ENCODE data around the gene CELA3A. TPM values are rescaled to one million over a fixed set of nuclear protein-coding genes. Genes with fewer than 3 reads are reported as not detected.

The CELA3A gene
- total and polyA plus RNA-seq, 10 of the 15 experiments (the other 5 are each of a cell fraction or from before 2014, with no cell fraction given) = 7.6 TPM; not detected in 9

- no peak for TF ChIP-seq EED (IDR thresholded peaks at IDR 0.05; ENCODE audit: low read depth)
- TF ChIP-seq HDGF (IDR thresholded peaks at IDR 0.05) = peak; percentile 96
- TF ChIP-seq EP300 (IDR thresholded peaks at IDR 0.05; ENCODE audit: borderline replicate concordance in 1 of 2, control insufficient read depth in 1 of 2, low read depth in 2 of 2, low read length in 2 of 2) = no peak; a peak in 1 of 4 replicates
- no peak for TF ChIP-seq NR2C2 (IDR thresholded peaks at IDR 0.05; ENCODE audit: borderline replicate concordance, control insufficient read depth, insufficient read length, low read depth)
- peak; percentile 86 for TF ChIP-seq SPI1 (IDR thresholded peaks at IDR 0.05; ENCODE audit: borderline replicate concordance, insufficient read depth, low read depth, low read length)
- peak; percentile 98 for TF ChIP-seq CREM (IDR thresholded peaks at IDR 0.05; ENCODE audit: low read depth)
- TF ChIP-seq POU2F2 (IDR thresholded peaks at IDR 0.05; ENCODE audit: borderline replicate concordance, low read depth, low read length) = peak; percentile 92
- TF ChIP-seq RBBP5 (conservative IDR thresholded peaks at IDR 0.05) = no peak
- no peak for TF ChIP-seq EZH2 (IDR thresholded peaks at IDR 0.05; ENCODE audit: borderline replicate concordance, control insufficient read depth, low read depth, low read length)
- TF ChIP-seq IRF3 (IDR thresholded peaks at IDR 0.05) = no peak
- 0 out of 2 replicates have a peak, but pooled peaks have one; percentile 32 for TF ChIP-seq TCF12 (IDR thresholded peaks at IDR 0.05; ENCODE audit: low read depth, low read length)
- peak; percentile 72; the same call in 1 of the 2 replicates for TF ChIP-seq NBN (IDR thresholded peaks at IDR 0.05)
- TF ChIP-seq SMAD1 (IDR thresholded peaks at IDR 0.05; ENCODE audit: low read depth, partially characterized antibody) = no peak
- TF ChIP-seq NFYB (IDR thresholded peaks at IDR 0.05; ENCODE audit: insufficient read depth, low read depth, low read length) = no peak
Observed at GRCh38 chr1:22052115-22053016, 50.9 kb downstream of the CELA3A start, which contains the start of gene CDC42 (continued).

All from GM12878 (cell line).